GF-D8 (cell line): Measurements from ENCODE around the gene TMPRSS11B.
"Not testable (repeated sequence)": the region's sequence is repeated elsewhere in the genome, so short reads cannot be mapped to it uniquely, and the experiment has no call there.

ENCODE experiments used
- DNase-seq: peaks from one replicate; lab custom pipeline; 2025; lab: John Stamatoyannopoulos, UW

TMPRSS11B gene, protein sequence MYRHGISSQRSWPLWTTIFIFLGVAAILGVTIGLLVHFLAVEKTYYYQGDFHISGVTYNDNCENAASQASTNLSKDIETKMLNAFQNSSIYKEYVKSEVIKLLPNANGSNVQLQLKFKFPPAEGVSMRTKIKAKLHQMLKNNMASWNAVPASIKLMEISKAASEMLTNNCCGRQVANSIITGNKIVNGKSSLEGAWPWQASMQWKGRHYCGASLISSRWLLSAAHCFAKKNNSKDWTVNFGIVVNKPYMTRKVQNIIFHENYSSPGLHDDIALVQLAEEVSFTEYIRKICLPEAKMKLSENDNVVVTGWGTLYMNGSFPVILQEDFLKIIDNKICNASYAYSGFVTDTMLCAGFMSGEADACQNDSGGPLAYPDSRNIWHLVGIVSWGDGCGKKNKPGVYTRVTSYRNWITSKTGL

GRCh38 chr4:68245594-68245993 is at the start of gene TMPRSS11B:
Gene TMPRSS11B (minus strand): TSS chr4:68245694. CDS start chr4:68245558, 136 bp downstream.
- DNase-seq, result no peak

GRCh38 chr4:68291256-68291655 is 45.8 kb upstream of the TMPRSS11B start:
- no peak for DNase-seq

DNA sequence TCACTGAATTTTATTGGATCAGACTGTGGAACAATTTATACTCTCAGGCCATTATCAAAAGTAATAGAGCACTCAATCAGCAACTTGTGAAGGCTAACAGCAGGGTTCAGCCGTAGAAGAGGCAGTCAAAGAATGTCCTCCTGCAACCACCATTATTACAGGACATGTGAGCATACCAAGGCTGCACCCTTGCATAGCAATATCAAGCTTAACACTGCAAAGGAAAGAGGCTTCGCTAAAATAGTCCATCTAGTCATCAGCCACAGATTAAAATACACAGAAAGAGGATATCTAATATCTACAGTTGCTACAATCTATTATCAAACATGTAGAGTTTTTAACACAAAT is 42.9 kb upstream of the TMPRSS11B start:
- no peak for DNase-seq

- no peak for DNase-seq
These were observed 42.4 kb upstream of the TMPRSS11B start for GRCh38 chr4:68287704-68288392.

DNA sequence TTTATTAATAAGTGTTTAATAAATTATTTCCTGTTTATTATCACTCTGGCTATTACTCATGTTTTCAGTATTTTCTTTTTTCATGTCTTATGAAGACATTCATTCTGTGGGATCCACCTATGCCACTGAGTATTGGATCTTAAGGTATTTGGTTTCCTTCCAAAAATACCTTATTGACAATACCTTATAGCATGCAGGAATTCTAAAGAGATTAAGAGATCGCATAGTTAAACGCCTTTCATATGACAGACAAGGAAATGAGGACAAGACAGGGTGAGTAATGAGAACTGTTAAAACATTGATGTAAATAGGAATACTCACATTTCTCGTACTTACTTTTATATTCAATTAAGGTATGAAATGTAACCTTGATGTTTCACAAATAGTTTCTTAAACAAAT is 38.2 kb upstream of the TMPRSS11B start:
- DNase-seq, result no peak

DNA sequence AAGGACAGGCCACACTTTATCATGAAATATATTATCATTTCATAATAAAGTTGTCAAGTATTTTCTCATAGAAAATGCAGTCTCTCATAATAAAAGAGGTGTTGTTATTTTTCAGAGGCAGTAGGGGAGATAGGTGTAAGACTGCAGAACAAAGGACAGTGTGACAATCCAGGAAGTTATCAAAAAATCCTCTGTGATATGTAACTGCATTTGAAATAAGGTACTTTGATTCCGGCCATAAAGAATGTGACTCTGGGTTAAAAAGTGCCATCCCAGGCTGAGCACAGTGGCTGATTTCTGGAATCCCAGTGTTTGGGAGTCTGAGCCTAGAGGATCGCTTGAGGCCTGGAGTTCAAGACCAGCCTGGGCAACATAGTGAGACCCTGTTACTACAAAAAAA is 37.6 kb upstream of the TMPRSS11B start:
- DNase-seq, result no peak

- not testable (repeated sequence) for DNase-seq
These were observed 36.6 kb upstream of the TMPRSS11B start for GRCh38 chr4:68281796-68282740.

- DNase-seq, result no peak
These were observed 32.5 kb upstream of the TMPRSS11B start for GRCh38 chr4:68278029-68278428.

- no peak for DNase-seq
These were observed 32.1 kb upstream of the TMPRSS11B start for GRCh38 chr4:68277627-68278026.

GRCh38 chr4:68272860-68273259 is 27.4 kb upstream of the TMPRSS11B start:
- DNase-seq, result no peak

DNA sequence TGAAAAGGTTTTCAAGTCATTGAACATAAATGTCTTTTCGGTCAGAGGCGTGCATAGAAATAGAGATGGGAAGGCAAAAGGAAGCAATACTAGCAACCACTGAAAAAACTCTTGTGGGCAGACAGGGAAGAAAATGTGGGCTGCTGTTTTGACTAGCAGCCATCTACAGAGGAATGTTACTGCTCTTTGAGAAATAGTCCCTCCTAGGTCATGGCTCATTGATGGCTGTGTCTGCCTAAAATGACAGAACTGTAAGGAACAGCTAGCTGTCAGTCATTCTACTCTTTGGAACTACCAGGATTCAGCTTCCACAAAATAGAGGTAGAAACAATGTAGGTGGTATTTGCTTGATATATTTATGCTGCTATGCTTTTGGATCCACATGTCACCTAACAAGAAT is 26.9 kb upstream of the TMPRSS11B start:
- no peak for DNase-seq

GRCh38 chr4:68271851-68272357 is 26.4 kb upstream of the TMPRSS11B start:
- no peak for DNase-seq

GRCh38 chr4:68267433-68267944 is 22.0 kb upstream of the TMPRSS11B start:
- DNase-seq, result no peak

DNA sequence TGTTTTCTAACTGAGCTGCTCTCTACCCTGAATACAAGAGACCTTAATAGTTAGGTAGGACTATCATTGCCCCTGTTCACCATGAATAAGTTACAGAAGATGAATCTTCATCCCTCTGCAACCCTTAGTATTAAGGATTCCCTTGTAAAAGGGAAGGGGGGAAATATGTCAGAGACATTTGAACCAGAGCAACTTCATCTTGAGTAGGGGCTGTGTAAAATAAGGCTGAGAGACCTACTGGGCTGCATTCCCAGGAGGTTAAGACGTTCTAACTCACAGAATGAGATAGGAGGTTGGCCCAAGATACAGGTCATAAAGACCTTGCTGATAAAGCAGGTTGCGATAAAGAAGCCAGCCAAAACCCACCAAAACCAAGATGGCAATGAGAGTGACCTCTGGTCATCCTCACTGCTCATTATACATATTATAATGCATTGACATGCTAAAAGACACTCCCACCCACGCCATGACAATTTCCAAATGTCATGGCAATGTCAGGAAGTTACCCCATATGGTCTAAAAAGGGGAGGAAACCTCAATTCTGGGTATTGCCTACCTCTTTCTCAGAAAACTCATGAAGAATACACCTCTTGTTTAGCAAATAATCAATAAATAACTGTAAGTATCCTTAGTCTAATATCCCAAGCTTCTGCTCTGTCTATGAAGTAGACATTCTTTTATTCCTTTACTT is 19.5 kb upstream of the TMPRSS11B start:
- DNase-seq, result no peak

GRCh38 chr4:68259191-68259590 is 13.7 kb upstream of the TMPRSS11B start:
- DNase-seq, result no peak

DNA sequence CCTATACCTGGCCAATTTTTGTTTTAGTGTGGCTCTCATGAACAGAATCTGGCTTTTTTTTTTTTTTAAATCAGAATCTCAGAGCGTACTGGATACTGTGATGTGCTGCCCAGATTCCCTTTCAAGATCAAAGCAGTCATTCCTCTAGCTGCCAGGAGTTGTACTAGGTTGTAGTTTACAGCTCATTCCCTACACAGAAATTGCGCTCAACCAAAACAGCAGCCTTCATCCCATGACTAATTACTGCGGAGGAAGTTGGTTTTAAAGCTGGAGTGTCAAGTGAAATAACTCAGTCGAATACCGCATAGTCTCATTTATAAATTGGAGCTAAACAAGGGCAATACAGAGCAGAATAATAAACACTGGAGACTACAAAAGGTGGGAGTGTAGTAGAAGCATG is 12.2 kb upstream of the TMPRSS11B start:
- no peak for DNase-seq

DNA sequence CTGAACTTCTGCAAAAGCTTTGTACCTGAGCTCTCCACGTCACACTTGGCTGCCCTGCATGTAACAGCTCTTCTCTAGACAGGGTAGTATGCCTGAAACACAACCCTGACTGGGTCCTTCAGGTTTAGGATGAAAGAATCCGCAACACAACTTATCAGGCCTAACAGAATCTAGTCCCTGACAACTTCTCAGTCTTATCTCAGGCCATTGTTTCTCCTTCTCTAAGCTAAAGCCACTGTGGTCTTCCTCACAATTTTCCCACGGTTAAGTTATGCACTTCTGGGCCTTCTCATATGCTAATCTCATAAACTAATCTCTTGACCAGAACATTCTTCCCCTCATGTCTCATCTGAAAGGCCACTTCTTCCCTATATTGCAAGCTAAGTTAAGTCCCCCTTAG is 10.8 kb upstream of the TMPRSS11B start:
- DNase-seq, result no peak

DNA sequence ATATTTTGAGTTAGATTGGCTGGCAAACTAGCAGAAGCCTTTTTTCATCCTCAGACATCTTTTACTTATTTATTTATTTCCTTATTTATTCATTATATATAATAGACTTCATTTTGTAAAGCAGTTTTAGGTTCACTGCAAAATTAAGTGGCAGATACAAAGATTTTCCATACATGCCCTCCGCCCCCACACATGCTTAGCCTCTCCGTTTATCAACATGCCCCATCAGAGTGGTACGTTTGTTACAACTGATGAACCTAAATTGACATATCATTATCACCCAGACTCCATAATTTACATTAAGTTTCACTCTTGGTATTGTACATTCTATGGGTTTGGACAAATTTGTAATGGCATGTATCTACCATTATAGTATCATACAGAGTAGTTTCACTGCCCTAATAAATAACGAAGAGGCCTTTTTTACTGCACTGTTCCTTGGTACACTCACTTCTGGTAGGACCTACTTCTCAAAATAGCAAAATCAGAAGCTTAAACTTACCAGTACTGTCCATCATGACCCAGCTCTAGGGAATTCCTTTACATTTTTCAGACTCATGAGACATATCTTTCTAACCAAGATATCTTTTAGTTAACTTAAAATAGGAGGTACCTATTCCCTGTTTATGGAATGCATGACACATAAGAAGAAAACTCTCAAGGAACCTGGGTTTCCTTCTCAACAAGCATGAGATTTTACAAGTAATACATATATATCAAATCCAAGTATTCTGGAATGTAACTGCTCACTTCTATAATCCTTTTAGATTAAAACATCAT is 4.8 kb upstream of the TMPRSS11B start:
- DNase-seq, result no peak

GRCh38 chr4:68249434-68249833 is 3.9 kb upstream of the TMPRSS11B start:
- no peak for DNase-seq

- no peak for DNase-seq
These were observed 4.9 kb downstream of the TMPRSS11B start for GRCh38 chr4:68240620-68241019.

DNA sequence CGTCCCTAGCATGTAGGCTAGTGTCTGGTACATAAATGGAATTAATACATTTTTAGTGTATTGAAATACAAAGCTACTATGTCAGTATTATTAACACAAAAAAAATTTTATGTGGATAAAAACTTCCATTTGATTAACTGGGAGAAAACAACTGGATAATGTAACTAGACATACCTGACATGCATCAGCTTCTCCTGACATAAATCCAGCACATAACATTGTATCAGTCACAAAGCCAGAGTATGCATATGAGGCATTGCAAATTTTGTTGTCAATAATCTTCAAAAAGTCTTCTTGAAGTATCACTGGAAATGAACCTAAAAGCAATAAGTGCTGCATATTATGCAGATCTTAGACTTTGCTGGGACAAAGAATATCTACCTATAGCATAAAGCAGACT is 16.9 kb downstream of the TMPRSS11B start:
- DNase-seq, result no peak
